Breast epithelium (tissue), 3 donors: ENCODE results near the gene DSCAM.

ENCODE experiments used
- CTCF ChIP-seq, 3 donors: fragments of 450-650 bp; IDR thresholded peaks; one replicate each; pipeline ENCODE4 v1.5.1; 2016 to 2017; ENCODE audit warnings: antibody characterized with exemption in 3 of 3, mild to moderate bottlenecking in 3 of 3, moderate library complexity in 3 of 3
- POLR2A ChIP-seq: fragments of 450-650 bp; IDR thresholded peaks from one replicate; pipeline ENCODE4 v1.6.1; 2016; ENCODE audit warnings: antibody characterized with exemption, mild to moderate bottlenecking, moderate library complexity

GRCh38 chr21:40373761-40374160, 473.2 kb downstream of the DSCAM start:
- TF ChIP-seq CTCF (IDR thresholded peaks at IDR 0.05) = no peak
- TF ChIP-seq POLR2A = no peak
